COLO668 (cell line): ENCODE data around the gene CCDC150.

Experiments used
- DNase-seq: peaks from one replicate; lab custom pipeline; 2025; ENCODE audit not compliant: unreplicated experiment; lab: John Stamatoyannopoulos, UW

Gene CCDC150

GRCh38 chr2:196758474-196759377 lies 119.2 kb downstream of the CCDC150 start:
- no peak for DNase-seq

GRCh38 chr2:196759378-196759706 lies 119.8 kb downstream of the CCDC150 start:
- no peak for DNase-seq

GRCh38 chr2:196767101-196767500 lies 127.6 kb downstream of the CCDC150 start:
- no peak for DNase-seq
